ENCODE data around the gene PARD3.

DNA sequence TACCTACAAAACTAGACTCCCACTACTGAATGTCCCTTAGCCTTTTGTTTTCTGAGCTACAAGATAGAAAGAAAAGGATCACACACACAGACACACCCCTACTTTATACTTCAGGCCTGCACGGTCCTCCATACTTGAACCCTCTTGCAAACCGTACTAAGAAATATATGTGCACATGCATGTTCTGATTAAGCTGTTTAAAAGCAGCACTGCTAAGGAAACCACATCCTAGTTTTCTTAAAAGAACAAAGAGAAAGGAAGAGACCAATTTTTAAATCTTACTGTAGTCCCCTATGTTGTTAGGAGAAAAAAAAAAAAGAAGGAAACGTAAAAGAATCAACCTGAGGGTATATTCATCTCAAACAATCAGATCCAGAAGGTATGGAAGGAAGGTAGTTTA, 501.2 kb downstream of the PARD3 start:
- TF ChIP-seq, protein P1, sequence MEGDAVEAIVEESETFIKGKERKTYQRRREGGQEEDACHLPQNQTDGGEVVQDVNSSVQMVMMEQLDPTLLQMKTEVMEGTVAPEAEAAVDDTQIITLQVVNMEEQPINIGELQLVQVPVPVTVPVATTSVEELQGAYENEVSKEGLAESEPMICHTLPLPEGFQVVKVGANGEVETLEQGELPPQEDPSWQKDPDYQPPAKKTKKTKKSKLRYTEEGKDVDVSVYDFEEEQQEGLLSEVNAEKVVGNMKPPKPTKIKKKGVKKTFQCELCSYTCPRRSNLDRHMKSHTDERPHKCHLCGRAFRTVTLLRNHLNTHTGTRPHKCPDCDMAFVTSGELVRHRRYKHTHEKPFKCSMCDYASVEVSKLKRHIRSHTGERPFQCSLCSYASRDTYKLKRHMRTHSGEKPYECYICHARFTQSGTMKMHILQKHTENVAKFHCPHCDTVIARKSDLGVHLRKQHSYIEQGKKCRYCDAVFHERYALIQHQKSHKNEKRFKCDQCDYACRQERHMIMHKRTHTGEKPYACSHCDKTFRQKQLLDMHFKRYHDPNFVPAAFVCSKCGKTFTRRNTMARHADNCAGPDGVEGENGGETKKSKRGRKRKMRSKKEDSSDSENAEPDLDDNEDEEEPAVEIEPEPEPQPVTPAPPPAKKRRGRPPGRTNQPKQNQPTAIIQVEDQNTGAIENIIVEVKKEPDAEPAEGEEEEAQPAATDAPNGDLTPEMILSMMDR (conservative IDR thresholded peaks at IDR 0.05 in 1 of 2, IDR thresholded peaks at IDR 0.05 in 1 of 2; ENCODE audit: low read depth in 1 of 2, low read length in 2 of 2): no peak
- no peak for TF ChIP-seq EZH2 (IDR thresholded peaks at IDR 0.05; ENCODE audit: low read length, missing control alignments)

Measured in fibroblast of lung (primary cell).